GM12878 (cell line): ENCODE data around the gene SNX21.

Experiments used
- CTCF ChIP-seq, 3 experiments: IDR thresholded peaks in 2 of 3; conservative IDR thresholded peaks in 1 of 3; 2 replicates each; pipeline ENCODE4 v1.5.1; 2011; ENCODE audit warnings: low read depth in 3 of 3, low read length in 3 of 3, mild to moderate bottlenecking in 3 of 3, control low read depth in 2 of 3, moderate library complexity in 2 of 3, inconsistent platforms in 1 of 3, mixed read lengths in 1 of 3; ENCODE audit not compliant: control insufficient read depth in 2 of 3, insufficient read depth in 1 of 3; ENCODE audit errors: extremely low read depth in 1 of 3
- EZH2 ChIP-seq: IDR thresholded peaks from 2 replicates; pipeline ENCODE4 v1.6.1; 2012; ENCODE audit warnings: low read depth, mild to moderate bottlenecking, control low read depth, inconsistent platforms, low read length, borderline replicate concordance; ENCODE audit not compliant: control insufficient read depth
- HCFC1 ChIP-seq: fragments of 150-350 bp; IDR thresholded peaks from 2 replicates; pipeline ENCODE4 v1.6.1; 2014; ENCODE audit warnings: low read length
- JUND ChIP-seq: IDR thresholded peaks from 2 replicates; pipeline ENCODE4 v1.6.1; 2012; ENCODE audit warnings: low read depth, mild to moderate bottlenecking, low read length, improper control_type of control experiment, moderate library complexity
- MAX ChIP-seq: IDR thresholded peaks from 2 replicates; pipeline ENCODE4 v1.6.1; 2012; ENCODE audit warnings: low read depth, low read length, improper control_type of control experiment
- NFIC ChIP-seq: IDR thresholded peaks from 2 replicates; pipeline ENCODE4 v1.6.1; 2012; ENCODE audit warnings: low read depth, mild to moderate bottlenecking, inconsistent platforms, low read length, moderate library complexity
- POLR2A ChIP-seq: IDR thresholded peaks from 2 replicates; pipeline ENCODE4 v1.6.1; 2011; ENCODE audit warnings: low read depth, mild to moderate bottlenecking, low read length
- POLR2AphosphoS5 ChIP-seq: IDR thresholded peaks from 2 replicates; pipeline ENCODE4 v1.6.1; 2011; ENCODE audit warnings: mild to moderate bottlenecking, low read length, inconsistent platforms
- REST ChIP-seq: IDR thresholded peaks from 2 replicates; pipeline ENCODE4 v1.6.1; 2012; ENCODE audit warnings: mild to moderate bottlenecking, low read depth, low read length
- SREBF2 ChIP-seq: IDR thresholded peaks from 2 replicates; pipeline ENCODE4 v1.6.1; 2012; ENCODE audit warnings: mild to moderate bottlenecking, low read length
- USF1 ChIP-seq: IDR thresholded peaks from 2 replicates; pipeline ENCODE4 v1.6.1; 2011; ENCODE audit warnings: borderline replicate concordance, low read depth, mild to moderate bottlenecking, moderate library complexity, mixed read lengths, low read length; ENCODE audit not compliant: insufficient read depth; ENCODE audit errors: extremely low read length
- YY1 ChIP-seq: IDR thresholded peaks from 2 replicates; pipeline ENCODE4 v1.6.1; 2011; ENCODE audit warnings: low read depth, mild to moderate bottlenecking, low read length
- ZBED1 ChIP-seq: IDR thresholded peaks from 2 replicates; pipeline ENCODE4 v1.6.1; 2016; ENCODE audit warnings: borderline replicate concordance

- no peak for TF ChIP-seq CTCF (IDR thresholded peaks at IDR 0.05 in 2 of 3, conservative IDR thresholded peaks at IDR 0.05 in 1 of 3; ENCODE audit: control insufficient read depth in 2 of 3, extremely low read depth in 1 of 3, insufficient read depth in 1 of 3, low read depth in 3 of 3, low read length in 3 of 3)
- no peak for TF ChIP-seq REST
- no peak for TF ChIP-seq HCFC1
- no peak for TF ChIP-seq POLR2A
- no peak for TF ChIP-seq POLR2AphosphoS5
- no peak for TF ChIP-seq YY1
- TF ChIP-seq MAX: no peak
- TF ChIP-seq ZBED1: no peak
- TF ChIP-seq NFIC: no peak
- TF ChIP-seq USF1: no peak
- TF ChIP-seq SREBF2: no peak
- no peak for TF ChIP-seq EZH2
- no peak for TF ChIP-seq JUND
Measured at GRCh38 chr20:45861221-45862075, 27.8 kb downstream of the SNX21 start.
